Activated T-cell treated with anti-CD3 and anti-CD28 coated beads, Interleukin-2, amount 50 U/mL, for 72 hours (primary cell): ENCODE results near the gene MVP. TPM values are rescaled to one million over a fixed set of nuclear protein-coding genes. Genes with fewer than 3 reads are reported as not detected.

Source experiments
- ATAC-seq, 2 donors: fragments of 150-1000 bp; cut with Tn5 transposase; replicated peaks in 1 of 2; 2 replicates each; pipeline ENCODE4 v1.10.0; 2021; ENCODE audit warnings: moderate library complexity in 2 of 2, mild to moderate bottlenecking in 1 of 2
- DNase-seq, 2 donors: peaks; one replicate each; pipeline ENCODE4 v3.0.0; 2021 to 2022; ENCODE audit warnings: mixed read lengths in 1 of 2
- H3K27ac Mint-ChIP-seq: one replicate; pipeline ENCODE4 v1.8.0; 2022; ENCODE audit warnings: mild to moderate bottlenecking, moderate library complexity, mixed read lengths
- H3K27me3 Mint-ChIP-seq: one replicate; pipeline ENCODE4 v1.8.0; 2022; ENCODE audit warnings: low read depth, mixed read lengths
- H3K36me3 Mint-ChIP-seq, 2 donors: one replicate each; pipeline ENCODE4 v1.8.0; 2022; ENCODE audit warnings: mixed read lengths in 2 of 2, mild to moderate bottlenecking in 1 of 2; ENCODE audit not compliant: insufficient read depth in 2 of 2
- H3K4me1 Mint-ChIP-seq: one replicate; pipeline ENCODE4 v1.8.0; 2022; ENCODE audit warnings: low read depth, mixed read lengths
- H3K4me3 Mint-ChIP-seq, 2 donors: one replicate each; pipeline ENCODE4 v1.8.0; 2022; ENCODE audit warnings: mild to moderate bottlenecking in 2 of 2, mixed read lengths in 2 of 2, moderate library complexity in 2 of 2
- H3K9me3 Mint-ChIP-seq, 2 donors: one replicate each; pipeline ENCODE4 v1.8.0; 2022; ENCODE audit warnings: mixed read lengths in 2 of 2
- total RNA-seq, 2 donors: library from RNA; stranded (reverse); gene quantifications; one replicate each; pipeline ENCODE4 v1.2.3, GENCODE V29; 2022

Gene MVP
- total RNA-seq, 2 donors from 2014 or later, result 148 to 161 TPM

- H3K9me3 Mint-ChIP-seq, result no peaks in the 10 kb centered on the region
- ATAC-seq (no peak), DNase-seq (peak in 1 of 2 donors; percentile 41)
- peak overlapping the region; percentile 91 to 99 for H3K4me3 Mint-ChIP-seq
- no peaks in the 10 kb centered on the region for H3K27me3 Mint-ChIP-seq
- H3K36me3 Mint-ChIP-seq, result peaks cover 10 to 27% of the 10 kb centered on the region in 2 donors
- peaks cover 91% of the 10 kb centered on the region for H3K4me1 Mint-ChIP-seq
- peak overlapping the region; percentile 91 for H3K27ac Mint-ChIP-seq
These were observed 5.1 kb upstream of the MVP start for GRCh38 chr16:29815032-29815721.

- no peaks in the 10 kb centered on the region for H3K27me3 Mint-ChIP-seq
- peaks cover 14 to 28% of the 10 kb centered on the region in 2 donors for H3K36me3 Mint-ChIP-seq
- ATAC-seq (peak; percentile 74 to 78), DNase-seq (peak; percentile 98 to 99)
- H3K4me3 Mint-ChIP-seq, result peak within 1 kb of the TSS; percentile 91 to 99
- no peaks in the 10 kb centered on the region for H3K9me3 Mint-ChIP-seq
- peak within 1 kb of the TSS; percentile 91 for H3K27ac Mint-ChIP-seq
- H3K4me1 Mint-ChIP-seq, result peaks cover 82% of the 10 kb centered on the region
These were observed 4.2 kb upstream of the MVP start, which contains the start of gene PAGR1 for GRCh38 chr16:29815793-29816693. Gene PAGR1, plus strand, starts transcription at chr16:29816152. Its CDS starts 374 bp downstream, at chr16:29816526.

GRCh38 chr16:29816694-29817441, 3.4 kb upstream of the MVP start:
- Mint-ChIP-seq H3K36me3 (peaks cover 15 to 27% of the 10 kb centered on the region in 2 donors), H3K4me1 (peaks cover 77% of the 10 kb centered on the region), H3K27me3 (no peaks in the 10 kb centered on the region), H3K4me3 (peak overlapping the region; percentile 91 to 99), H3K9me3 (no peaks in the 10 kb centered on the region), H3K27ac (peak overlapping the region; percentile 89)
- DNase-seq (peak; percentile 68 to 74), ATAC-seq (peak; percentile 27 to 33)

GRCh38 chr16:29818082-29818481, 2.2 kb upstream of the MVP start:
- Mint-ChIP-seq H3K4me1 (peaks cover 77% of the 10 kb centered on the region), H3K27me3 (no peaks in the 10 kb centered on the region), H3K4me3 (peak overlapping the region; percentile 83 to 87), H3K9me3 (no peaks in the 10 kb centered on the region), H3K36me3 (peaks cover 15 to 30% of the 10 kb centered on the region in 2 donors), H3K27ac (peak overlapping the region; percentile 50)
- no peak for ATAC-seq
- DNase-seq, result peak in 1 of 2 donors; percentile 15

GRCh38 chr16:29819506-29819905, 756 bp upstream of the MVP start:
- Mint-ChIP-seq H3K36me3 (peaks cover 15 to 30% of the 10 kb centered on the region in 2 donors), H3K4me3 (peak overlapping the region; percentile 83 to 97), H3K9me3 (no peaks in the 10 kb centered on the region), H3K27me3 (no peaks in the 10 kb centered on the region), H3K27ac (peak overlapping the region; percentile 66), H3K4me1 (peaks cover 77% of the 10 kb centered on the region)
- ATAC-seq, result no peak
- no peak for DNase-seq

- peak overlapping the region; percentile 83 to 97 for H3K4me3 Mint-ChIP-seq
- no peaks in the 10 kb centered on the region for H3K27me3 Mint-ChIP-seq
- DNase-seq, result peak; percentile 74 to 77
- H3K27ac Mint-ChIP-seq, result peak overlapping the region; percentile 97
- peaks cover 78% of the 10 kb centered on the region for H3K4me1 Mint-ChIP-seq
- peaks cover 15 to 30% of the 10 kb centered on the region in 2 donors for H3K36me3 Mint-ChIP-seq
- no peaks in the 10 kb centered on the region for H3K9me3 Mint-ChIP-seq
- ATAC-seq, result peak; percentile 46 to 59
These were observed 724 bp downstream of the MVP start for GRCh38 chr16:29820730-29821642.

- Mint-ChIP-seq H3K36me3 (peaks cover 15 to 29% of the 10 kb centered on the region in 2 donors), H3K4me3 (peak overlapping the region; percentile 83 to 97), H3K27ac (peak overlapping the region; percentile 97), H3K4me1 (peaks cover 84% of the 10 kb centered on the region), H3K9me3 (no peaks in the 10 kb centered on the region), H3K27me3 (no peaks in the 10 kb centered on the region)
- DNase-seq (no peak), ATAC-seq (no peak)
These were observed 1.4 kb downstream of the MVP start for GRCh38 chr16:29821643-29822115.

GRCh38 chr16:29824589-29825144, 4.4 kb downstream of the MVP start:
- Mint-ChIP-seq H3K36me3 (peaks cover 7 to 11% of the 10 kb centered on the region in 2 donors), H3K4me3 (peak overlapping the region; percentile 72 to 75), H3K27ac (peak overlapping the region; percentile 94), H3K4me1 (peaks cover 69% of the 10 kb centered on the region), H3K27me3 (no peaks in the 10 kb centered on the region), H3K9me3 (no peaks in the 10 kb centered on the region)
- DNase-seq (no peak), ATAC-seq (no peak)

- peak; percentile 73 to 74 for DNase-seq
- peak overlapping the region; percentile 72 to 75 for H3K4me3 Mint-ChIP-seq
- peaks cover 64% of the 10 kb centered on the region for H3K4me1 Mint-ChIP-seq
- H3K9me3 Mint-ChIP-seq, result no peaks in the 10 kb centered on the region
- peak; percentile 70 to 73 for ATAC-seq
- H3K36me3 Mint-ChIP-seq, result peaks cover 5 to 7% of the 10 kb centered on the region in 2 donors
- H3K27ac Mint-ChIP-seq, result peak overlapping the region; percentile 94
- H3K27me3 Mint-ChIP-seq, result no peaks in the 10 kb centered on the region
These were observed 5.1 kb downstream of the MVP start for GRCh38 chr16:29825145-29826044.

- Mint-ChIP-seq H3K27me3 (no peaks in the 10 kb centered on the region), H3K9me3 (no peaks in the 10 kb centered on the region), H3K4me3 (peak overlapping the region; percentile 72 to 75), H3K27ac (no peak overlapping the region), H3K4me1 (peaks cover 64% of the 10 kb centered on the region), H3K36me3 (peaks cover 0 to 3% of the 10 kb centered on the region in 2 donors)
- DNase-seq (no peak), ATAC-seq (no peak)
These were observed 6.1 kb downstream of the MVP start for GRCh38 chr16:29826342-29826695.

GRCh38 chr16:29830774-29831173, 10.5 kb downstream of the MVP start:
- H3K4me3 Mint-ChIP-seq, result no peak overlapping the region
- H3K4me1 Mint-ChIP-seq, result peaks cover 34% of the 10 kb centered on the region
- DNase-seq (no peak), ATAC-seq (no peak)
- H3K36me3 Mint-ChIP-seq, result peaks cover 6 to 9% of the 10 kb centered on the region in 2 donors
- H3K9me3 Mint-ChIP-seq, result no peaks in the 10 kb centered on the region
- no peaks in the 10 kb centered on the region for H3K27me3 Mint-ChIP-seq
- H3K27ac Mint-ChIP-seq, result no peak overlapping the region
